K562 (cell line): ENCODE results near the gene NFAM1. TPM values are rescaled to one million over a fixed set of nuclear protein-coding genes. Genes with fewer than 3 reads are reported as not detected.

Experiments
- ATAC-seq: fragments of 200-7000 bp; cut with Tn5 transposase; 3 replicates; pipeline ENCODE4 v1.9.1; 2020; ENCODE audit warnings: moderate library complexity
- BruUV-seq: library from RNA; stranded (reverse); fragments of 400-500 nt; replicated peaks from 2 replicates; lab custom pipeline; 2021; lab: Mats Ljungman, UMichigan
- CTCF ChIA-PET: fragments of 300-600 bp; formaldehyde crosslinking; extraction: SDS; loops from one replicate; lab custom pipeline; 2021; ENCODE audit warnings: low intra/inter-chr PET ratio; lab: Yijun Ruan, JAX
- POLR2A ChIA-PET: fragments of 300-600, 350-650 bp; sonication (Branson Sonifier 250); formaldehyde crosslinking; extraction: SDS; loops from one replicate; lab custom pipeline; 2021; ENCODE audit warnings: antibody characterized with exemption, inconsistent platforms; lab: Yijun Ruan, JAX
- DNase-seq, 4 experiments: peaks; one replicate each; pipeline versions ENCODE4 v3.0.0 to v3.0.0-alpha.2; 2011 to 2018; ENCODE audit warnings: low spot score in 3 of 4, mixed read lengths in 3 of 4; ENCODE audit errors: extremely low read depth in 1 of 4
- FAIRE-seq: peaks from 2 replicates; lab custom pipeline; 2011; peaks lifted over from hg19 to GRCh38; lab: Jason Lieb, UNC
- H2AFZ ChIP-seq: 2 replicates; pipeline ENCODE4 v1.6.0; 2011; ENCODE audit warnings: low read depth, low read length, control low read depth, inconsistent platforms
- H3K27ac ChIP-seq: fragments of 200-600 bp; 3 replicates; pipeline ENCODE4 v1.8.0; 2011; ENCODE audit warnings: low read depth, mild to moderate bottlenecking, control low read depth, inconsistent platforms, low read length, moderate library complexity, mixed read lengths; ENCODE audit errors: extremely low read depth
- H3K27me3 ChIP-seq, 2 experiments: fragments of 300-600 bp in 1 of 2; 2 replicates in 1 of 2; 3 replicates in 1 of 2; pipeline versions ENCODE4 v1.6.0 to v1.8.0; 2011; ENCODE audit warnings: inconsistent platforms in 2 of 2, low read length in 2 of 2, mild to moderate bottlenecking in 1 of 2, mixed read lengths in 1 of 2, moderate library complexity in 1 of 2; ENCODE audit not compliant: control insufficient read depth in 2 of 2, insufficient read depth in 2 of 2
- H3K36me3 ChIP-seq: fragments of 300-600 bp; 3 replicates; pipeline ENCODE4 v1.8.0; 2011; ENCODE audit warnings: mild to moderate bottlenecking, low read length, inconsistent platforms; ENCODE audit not compliant: control insufficient read depth, insufficient read depth
- H3K4me1 ChIP-seq, 2 experiments: fragments of 200-600 bp in 1 of 2; replicated peaks in 1 of 2; 2 replicates in 1 of 2; 3 replicates in 1 of 2; pipeline versions ENCODE4 v1.5.1 to v1.8.0; 2011; ENCODE audit warnings: inconsistent platforms in 2 of 2, low read length in 2 of 2, mild to moderate bottlenecking in 1 of 2, mixed read lengths in 1 of 2, moderate library complexity in 1 of 2; ENCODE audit not compliant: control insufficient read depth in 2 of 2, insufficient read depth in 2 of 2
- H3K4me2 ChIP-seq: 2 replicates; pipeline ENCODE4 v1.6.1; 2011; ENCODE audit warnings: low read length, control low read depth, inconsistent platforms, mixed read lengths; ENCODE audit not compliant: insufficient read depth
- H3K4me3 ChIP-seq: fragments of 200-600 bp; sonication (generic), shearing (Covaris generic); 2 replicates; pipeline ENCODE4 v1.5.1; 2016; ENCODE audit warnings: control low read depth, inconsistent platforms
- H3K79me2 ChIP-seq: fragments of 200-600 bp; 3 replicates; pipeline ENCODE4 v1.8.0; 2011; ENCODE audit warnings: low read length, inconsistent platforms; ENCODE audit not compliant: control insufficient read depth, insufficient read depth
- H3K9ac ChIP-seq, 2 experiments: 2 replicates each; pipeline versions ENCODE4 v1.6.0 to v1.6.1; 2011; ENCODE audit warnings: low read depth in 2 of 2, low read length in 2 of 2, control low read depth in 1 of 2, inconsistent platforms in 1 of 2, mild to moderate bottlenecking in 1 of 2, mixed read lengths in 1 of 2; ENCODE audit not compliant: insufficient read depth in 1 of 2
- H3K9me1 ChIP-seq: one replicate; pipeline ENCODE4 v1.6.0; 2011; ENCODE audit warnings: inconsistent platforms, mild to moderate bottlenecking, low read length, moderate library complexity; ENCODE audit not compliant: control insufficient read depth, insufficient read depth
- H3K9me3 ChIP-seq: replicated peaks from 2 replicates; pipeline ENCODE4 v1.5.1; 2011; ENCODE audit warnings: low read depth, low read length, inconsistent platforms; ENCODE audit not compliant: control insufficient read depth, insufficient read depth
- H4K20me1 ChIP-seq: replicated peaks from 2 replicates; pipeline ENCODE4 v1.6.1; 2011; ENCODE audit warnings: low read length, inconsistent platforms, mixed read lengths; ENCODE audit not compliant: control insufficient read depth, insufficient read depth
- AFF1 ChIP-seq, 2 experiments: fragments of 450-650 bp; IDR thresholded peaks; 2 replicates each; pipeline ENCODE4 v1.6.1; 2018; ENCODE audit warnings: mild to moderate bottlenecking in 2 of 2, low read depth in 1 of 2; ENCODE audit not compliant: partially characterized antibody in 2 of 2
- CBX3 ChIP-seq, 2 experiments: IDR thresholded peaks; 1 replicate in 1 of 2; 2 replicates in 1 of 2; pipeline ENCODE4 v1.6.1; 2012; ENCODE audit warnings: inconsistent platforms in 2 of 2, low read length in 2 of 2, borderline replicate concordance in 1 of 2, control low read depth in 1 of 2
- CREB1 ChIP-seq, 2 experiments: sonication (generic) in 1 of 2; formaldehyde crosslinking in 1 of 2; IDR thresholded peaks; 2 replicates each; pipeline versions ENCODE4 v1.6.1 to v1.8.0; 2012 to 2022; ENCODE audit warnings: inconsistent platforms in 1 of 2, mild to moderate bottlenecking in 1 of 2, missing genetic modification reagents in 1 of 2, moderate library complexity in 1 of 2
- ESRRB ChIP-seq: fragments of 250-450 bp; sonication (Bioruptor Pico); IDR thresholded peaks from 2 replicates; pipeline ENCODE4 v1.5.0; 2020; ENCODE audit warnings: mild to moderate bottlenecking, moderate library complexity, borderline replicate concordance
- KLF1 ChIP-seq: fragments of 450-650 bp; IDR thresholded peaks from 2 replicates; pipeline ENCODE4 v1.6.1; 2016; ENCODE audit warnings: missing genetic modification characterization, missing compliant biosample characterization
- NFIX ChIP-seq: fragments of 250-450 bp; sonication (Bioruptor Pico); IDR thresholded peaks from 2 replicates; pipeline ENCODE4 v1.4.0; 2020; ENCODE audit warnings: low read depth, mild to moderate bottlenecking, moderate library complexity
- SIN3B ChIP-seq: fragments of 450-650 bp; IDR thresholded peaks from 2 replicates; pipeline ENCODE4 v1.6.1; 2017; ENCODE audit warnings: low read depth, mild to moderate bottlenecking, moderate library complexity
- XRCC3 ChIP-seq: fragments of 450-650 bp; IDR thresholded peaks from 2 replicates; pipeline ENCODE4 v1.6.1; 2017; ENCODE audit warnings: mild to moderate bottlenecking, moderate library complexity
- YY1 ChIP-seq, 3 experiments: IDR thresholded peaks; 2 replicates each; pipeline ENCODE4 v1.6.1; 2011; ENCODE audit warnings: low read length in 2 of 3, mild to moderate bottlenecking in 2 of 3, moderate library complexity in 2 of 3, borderline replicate concordance in 1 of 3, control low read depth in 1 of 3, low read depth in 1 of 3; ENCODE audit not compliant: insufficient read depth in 3 of 3, insufficient replicate concordance in 2 of 3, control insufficient read depth in 1 of 3, insufficient read length in 1 of 3; ENCODE audit errors: extremely low read depth in 1 of 3
- ZKSCAN3 ChIP-seq: fragments of 250-450 bp; sonication (Bioruptor Pico); IDR thresholded peaks from 2 replicates; pipeline ENCODE4 v1.4.0; 2020
- ZNF586 ChIP-seq: fragments of 450-650 bp; formaldehyde crosslinking; conservative IDR thresholded peaks from 2 replicates; pipeline ENCODE4 v1.4.0; 2020; ENCODE audit warnings: mild to moderate bottlenecking, moderate library complexity
- WGBS: fragments of 100-300 bp; shearing (Covaris generic); methylation state at CpG from one replicate; pipeline ENCODE4 v1.1.6; 2016; ENCODE audit warnings: low coverage, mixed read lengths; ENCODE audit not compliant: insufficient coverage; ENCODE audit errors: missing lambda C conversion rate; 5-methylcytosine and 5-hydroxymethylcytosine counted together
- in situ Hi-C: fragments of 300-500 bp; cut with MboI; formaldehyde crosslinking; loops from 4 replicates; pipeline ENCODE4 v1.15.0; 2018; ENCODE audit warnings: inconsistent platforms, mixed read lengths
- intact Hi-C: fragments of 100-400 bp; cut with micrococcal nuclease; formaldehyde crosslinking; loops from 2 replicates; pipeline ENCODE4 v1.14.2; 2022
- polyA plus RNA-seq, 8 experiments: library from polyadenylated mRNA; depleted of rRNA in 4 of 8; stranded (reverse) in 5 of 8; unstranded in 3 of 8; fragments of >200 nt; fragmentation: Nextera tagmentation in 2 of 8; fragmentation: Illumina TruSeq in 1 of 8; extraction: Ambion mirVana in 2 of 8; extraction: Trizol in 1 of 8; gene quantifications; 2 replicates each; pipeline versions ENCODE4 v1.2.1 to v1.2.3, GENCODE V29; 2011 to 2014; ENCODE audit warnings: inconsistent platforms in 1 of 8, missing spikeins in 1 of 8
- total RNA-seq, 7 experiments: library from RNA; depleted of rRNA in 6 of 7; stranded (reverse); fragments of >200 nt in 6 of 7; fragmentation: Illumina TruSeq in 2 of 7; extraction: Trizol in 2 of 7; gene quantifications; 2 replicates each; pipeline versions ENCODE4 v1.2.1 to v1.2.3, GENCODE V29; 2011 to 2021; ENCODE audit warnings: low replicate concordance in 1 of 7
- TF ChIP-seq, protein P1 (sequence below), 3 experiments: fragments of 200-800 bp in 1 of 3; sonication (Bioruptor generic) in 1 of 3; sonication (generic) in 1 of 3; formaldehyde crosslinking in 1 of 3; IDR thresholded peaks; 2 replicates each; pipeline versions ENCODE4 v1.6.1 to v1.8.0; 2016 to 2022; ENCODE audit warnings: mild to moderate bottlenecking in 2 of 3, missing compliant biosample characterization in 2 of 3, missing genetic modification characterization in 2 of 3, missing genetic modification reagents in 1 of 3

Gene NFAM1
- total and polyA plus RNA-seq, 9 of the 15 experiments (the other 6 are each of a cell fraction or from before 2014, with no cell fraction given): 0.01 to 0.18 (median 0.03) TPM; not detected in 5

DNA sequence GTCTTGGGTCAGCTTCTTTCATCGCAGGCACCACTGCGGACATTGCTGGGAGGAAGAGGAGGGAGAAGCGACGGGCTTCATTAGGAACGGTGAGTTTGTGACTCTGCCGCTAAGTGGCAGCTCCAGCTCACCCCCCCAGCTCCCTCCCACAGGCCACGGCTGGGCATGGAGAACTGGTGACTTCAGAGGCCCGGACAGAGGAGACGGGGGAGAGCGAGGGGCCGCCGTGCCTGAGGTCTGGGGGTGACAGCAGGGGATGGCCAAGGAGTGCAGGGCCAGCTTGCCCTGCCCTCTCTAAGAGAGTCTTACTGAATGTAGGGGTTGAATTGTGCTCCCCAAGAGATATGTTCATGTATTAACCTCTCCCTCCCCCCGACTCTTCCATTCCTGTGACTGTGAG is 13.9 kb upstream of the NFAM1 start (continued):
- TF ChIP-seq, protein P1, sequence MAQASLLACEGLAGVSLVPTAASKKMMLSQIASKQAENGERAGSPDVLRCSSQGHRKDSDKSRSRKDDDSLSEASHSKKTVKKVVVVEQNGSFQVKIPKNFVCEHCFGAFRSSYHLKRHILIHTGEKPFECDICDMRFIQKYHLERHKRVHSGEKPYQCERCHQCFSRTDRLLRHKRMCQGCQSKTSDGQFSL (CRISPR knock-in tag; IDR thresholded peaks at IDR 0.05): no peak
- TF ChIP-seq, protein P1 (tag; IDR thresholded peaks at IDR 0.05): no peak

GRCh38 chr22:42444077-42444904 is 12.1 kb upstream of the NFAM1 start:
- Histone ChIP-seq H3K4me2 (peak overlapping the region; percentile 82), H3K4me3 (peak overlapping the region; percentile 30), H3K27me3 (no peaks in the 10 kb centered on the region), H3K9me1 (no peaks in the 10 kb centered on the region), H3K9me3 (no peaks in the 10 kb centered on the region), H3K36me3 (no peaks in the 10 kb centered on the region), H4K20me1 (no peaks in the 10 kb centered on the region), H3K27ac (peak overlapping the region; percentile 75), H3K9ac (peak overlapping the region; percentile 68 to 80), H3K79me2 (no peaks in the 10 kb centered on the region), H3K4me1 (peaks cover 14 to 35% of the 10 kb centered on the region in 2 experiments), H2AFZ (peak overlapping the region; percentile 90)
- intact Hi-C loops: no loop called here
- no TSS peak for BruUV-seq
- POLR2A ChIA-PET: interaction anchor here (0.7 to 1.8 kb wide), 10 partner anchors 8 to 893 kb away, joined by 3 to 6 read pairs (median 4); partner anchors contain the start of genes NDUFA6 and POLDIP3
- in situ Hi-C loops: loop anchor here (5.0 to 25.0 kb wide), 2 partner anchors 277 to 482 kb away; partner anchors contain the start of genes SEPTIN3 and SMIM45
- DNase-seq (peak; percentile 87 to 88 (median 88)), ATAC-seq (peak; percentile 90), FAIRE-seq (peak; percentile 96)
- WGBS: under 1% methylated on average over 21 of the region's 28 CpGs
- CTCF ChIA-PET: interaction anchor here (1.3 to 2.5 kb wide), 2 partner anchors 275 to 276 kb away, joined by 5 to 12 read pairs; no protein-coding TSS in a partner anchor
- no peak for TF ChIP-seq ZNF586
- TF ChIP-seq NFIX: no peak
- TF ChIP-seq ESRRB (CRISPR knock-in tag): no peak
- no peak for TF ChIP-seq XRCC3
- no peak for TF ChIP-seq CREB1 (IDR thresholded peaks at IDR 0.05)
- peak; percentile 68 for TF ChIP-seq CREB1 (CRISPR knock-in tag; IDR thresholded peaks at IDR 0.05)
- peak in 1 of 2 experiments; percentile 33 for TF ChIP-seq AFF1 (IDR thresholded peaks at IDR 0.05; ENCODE audit: low read depth in 1 of 2, partially characterized antibody in 2 of 2)
- TF ChIP-seq CBX3 (IDR thresholded peaks at IDR 0.05; ENCODE audit: borderline replicate concordance in 1 of 2, low read length in 2 of 2): no peak
- no peak for TF ChIP-seq KLF1
- TF ChIP-seq SIN3B: no peak
- no peak for TF ChIP-seq ZKSCAN3
- TF ChIP-seq YY1 (IDR thresholded peaks at IDR 0.05; ENCODE audit: borderline replicate concordance in 1 of 3, control insufficient read depth in 1 of 3, extremely low read depth in 1 of 3, insufficient read depth in 3 of 3, insufficient read length in 1 of 3, insufficient replicate concordance in 2 of 3, low read depth in 1 of 3, low read length in 2 of 3): peak; percentile 11 to 83 (median 63)
